HFFc6 (cell line): ENCODE data around the gene ZFP42. TPM values are rescaled to one million over a fixed set of nuclear protein-coding genes. Genes with fewer than 3 reads are reported as not detected.

Experiments
- DNase-seq: peaks from one replicate; pipeline ENCODE4 v3.0.0-alpha.2; 2018
- H3K27ac Mint-ChIP-seq: 2 replicates; pipeline ENCODE4 v1.8.0; 2020; ENCODE audit warnings: mild to moderate bottlenecking, mixed read lengths
- H3K27me3 Mint-ChIP-seq: 2 replicates; pipeline ENCODE4 v1.8.0; 2021; ENCODE audit warnings: mild to moderate bottlenecking, moderate library complexity, mixed read lengths; ENCODE audit not compliant: insufficient read depth
- H3K36me3 Mint-ChIP-seq: 2 replicates; pipeline ENCODE4 v1.8.0; 2021; ENCODE audit warnings: low read depth, mixed read lengths
- H3K4me1 Mint-ChIP-seq: 2 replicates; pipeline ENCODE4 v1.8.0; 2020; ENCODE audit warnings: low read depth, mixed read lengths
- H3K4me3 Mint-ChIP-seq: 2 replicates; pipeline ENCODE4 v1.8.0; 2020; ENCODE audit warnings: mild to moderate bottlenecking, moderate library complexity, mixed read lengths
- H3K9me3 Mint-ChIP-seq: 2 replicates; pipeline ENCODE4 v1.8.0; 2020; ENCODE audit warnings: mild to moderate bottlenecking, mixed read lengths
- CTCF ChIP-seq: fragments of 200-600 bp; sonication (generic); IDR thresholded peaks from 2 replicates; pipeline ENCODE4 v1.5.0; 2021; ENCODE audit warnings: antibody characterized with exemption, mild to moderate bottlenecking
- total RNA-seq, 6 experiments: library from RNA; stranded (reverse); fragmentation: NEBNext Ultra II Directional; extraction: Animal tissue kit (Norgen Biotek cat#: 25700); gene quantifications; 2 replicates in 1 of 6; 3 replicates in 5 of 6; pipeline ENCODE4 v1.2.3, GENCODE V29; 2021

ZFP42 gene
- total RNA-seq, 6 experiments from 2014 or later, result not detected

GRCh38 chr4:188031751-188032150 is 36.2 kb downstream of the ZFP42 start:
- peaks cover 7% of the 10 kb centered on the region; the same call in 1 of the 2 replicates for H3K9me3 Mint-ChIP-seq
- DNase-seq, result no peak
- H3K4me3 Mint-ChIP-seq, result no peak overlapping the region
- no peak overlapping the region for H3K27ac Mint-ChIP-seq
- no peak for TF ChIP-seq CTCF
- peaks cover 5% of the 10 kb centered on the region; the same call in 1 of the 2 replicates for H3K36me3 Mint-ChIP-seq
- no peaks in the 10 kb centered on the region for H3K4me1 Mint-ChIP-seq
- H3K27me3 Mint-ChIP-seq, result no peaks in the 10 kb centered on the region

GRCh38 chr4:188032170-188032569 is 36.6 kb downstream of the ZFP42 start:
- H3K4me1 Mint-ChIP-seq, result no peaks in the 10 kb centered on the region
- H3K9me3 Mint-ChIP-seq, result peaks cover 7% of the 10 kb centered on the region; the same call in 1 of the 2 replicates
- no peak overlapping the region for H3K4me3 Mint-ChIP-seq
- no peak overlapping the region for H3K27ac Mint-ChIP-seq
- H3K36me3 Mint-ChIP-seq, result peaks cover 5% of the 10 kb centered on the region; the same call in 1 of the 2 replicates
- DNase-seq, result no peak
- no peak for TF ChIP-seq CTCF
- H3K27me3 Mint-ChIP-seq, result no peaks in the 10 kb centered on the region

- Mint-ChIP-seq H3K9me3 (peaks cover 7% of the 10 kb centered on the region; the same call in 1 of the 2 replicates), H3K4me1 (no peaks in the 10 kb centered on the region), H3K27ac (no peak overlapping the region), H3K27me3 (no peaks in the 10 kb centered on the region), H3K36me3 (peaks cover 5% of the 10 kb centered on the region; the same call in 1 of the 2 replicates), H3K4me3 (no peak overlapping the region)
- no peak for DNase-seq
- no peak for TF ChIP-seq CTCF
These were observed 37.0 kb downstream of the ZFP42 start for GRCh38 chr4:188032583-188032982.

GRCh38 chr4:188037003-188037713 is 41.6 kb downstream of the ZFP42 start:
- no peaks in the 10 kb centered on the region for H3K36me3 Mint-ChIP-seq
- no peak overlapping the region for H3K4me3 Mint-ChIP-seq
- no peaks in the 10 kb centered on the region for H3K27me3 Mint-ChIP-seq
- no peaks in the 10 kb centered on the region for H3K4me1 Mint-ChIP-seq
- no peak overlapping the region for H3K27ac Mint-ChIP-seq
- DNase-seq, result no peak
- H3K9me3 Mint-ChIP-seq, result peaks cover 18% of the 10 kb centered on the region
- TF ChIP-seq CTCF, result no peak

GRCh38 chr4:188041721-188042120 is 46.1 kb downstream of the ZFP42 start:
- Mint-ChIP-seq H3K27me3 (peaks cover 4% of the 10 kb centered on the region; the same call in 1 of the 2 replicates), H3K27ac (no peak overlapping the region), H3K36me3 (no peaks in the 10 kb centered on the region), H3K9me3 (peaks cover 14% of the 10 kb centered on the region), H3K4me3 (no peak overlapping the region), H3K4me1 (no peaks in the 10 kb centered on the region)
- TF ChIP-seq CTCF, result no peak
- DNase-seq, result no peak
